ENCODE measurements around the gene OR5H1. TPM values are rescaled to one million over a fixed set of nuclear protein-coding genes. Genes with fewer than 3 reads are reported as not detected.

The OR5H1 gene
- total RNA-seq, 3 donors from 2014 or later, result not detected

GRCh38 chr3:98151241-98151640, 20.7 kb downstream of the OR5H1 start:
- Mint-ChIP-seq H3K4me3 (no peak overlapping the region), H3K9me3 (peaks cover 12% of the 10 kb centered on the region), H3K36me3 (ENCODE audit: insufficient read depth) (no peaks in the 10 kb centered on the region), H3K27me3 (ENCODE audit: low read depth) (no peaks in the 10 kb centered on the region), H3K4me1 (ENCODE audit: low read depth) (no peaks in the 10 kb centered on the region)
- DNase-seq (no peak), ATAC-seq (no peak)

GRCh38 chr3:98166396-98166795, 35.9 kb downstream of the OR5H1 start, which contains the start of gene OR5H15:
TSS of gene OR5H15 (plus strand) at chr3:98166696. CDS start at chr3:98168700, 2,004 bp downstream.
- Mint-ChIP-seq H3K36me3 (ENCODE audit: insufficient read depth) (no peaks in the 10 kb centered on the region), H3K4me1 (ENCODE audit: low read depth) (no peaks in the 10 kb centered on the region), H3K9me3 (no peaks in the 10 kb centered on the region), H3K4me3 (no peak within 1 kb of the TSS), H3K27me3 (ENCODE audit: low read depth) (peaks cover 2% of the 10 kb centered on the region)
- no peak for ATAC-seq
- DNase-seq, result no peak

- Mint-ChIP-seq H3K9me3 (no peaks in the 10 kb centered on the region), H3K4me3 (no peak overlapping the region), H3K27me3 (ENCODE audit: low read depth) (peaks cover 3% of the 10 kb centered on the region), H3K36me3 (ENCODE audit: insufficient read depth) (no peaks in the 10 kb centered on the region), H3K4me1 (ENCODE audit: low read depth) (peaks cover 4% of the 10 kb centered on the region)
- no peak for ATAC-seq
- DNase-seq, result no peak
These were observed 40.5 kb downstream of the OR5H1 start for GRCh38 chr3:98171071-98171470.

- Mint-ChIP-seq H3K4me3 (no peak overlapping the region), H3K27me3 (ENCODE audit: low read depth) (peaks cover 2% of the 10 kb centered on the region), H3K36me3 (ENCODE audit: insufficient read depth) (no peaks in the 10 kb centered on the region), H3K4me1 (ENCODE audit: low read depth) (peaks cover 4% of the 10 kb centered on the region), H3K9me3 (no peaks in the 10 kb centered on the region)
- no peak for ATAC-seq
- DNase-seq, result no peak
These were observed 42.1 kb downstream of the OR5H1 start for GRCh38 chr3:98172621-98173020.

- no peaks in the 10 kb centered on the region for H3K27me3 Mint-ChIP-seq (ENCODE audit: low read depth)
- DNase-seq, result no peak
- H3K4me1 Mint-ChIP-seq (ENCODE audit: low read depth), result no peaks in the 10 kb centered on the region
- no peaks in the 10 kb centered on the region for H3K9me3 Mint-ChIP-seq
- ATAC-seq, result no peak
- H3K4me3 Mint-ChIP-seq, result no peak overlapping the region
- H3K36me3 Mint-ChIP-seq (ENCODE audit: insufficient read depth), result no peaks in the 10 kb centered on the region
These were observed 49.9 kb downstream of the OR5H1 start for GRCh38 chr3:98180319-98180890.

GRCh38 chr3:98182196-98182595, 51.7 kb downstream of the OR5H1 start:
- no peaks in the 10 kb centered on the region for H3K4me1 Mint-ChIP-seq (ENCODE audit: low read depth)
- no peak for DNase-seq
- no peaks in the 10 kb centered on the region for H3K9me3 Mint-ChIP-seq
- H3K36me3 Mint-ChIP-seq (ENCODE audit: insufficient read depth), result no peaks in the 10 kb centered on the region
- ATAC-seq, result no peak
- H3K27me3 Mint-ChIP-seq (ENCODE audit: low read depth), result no peaks in the 10 kb centered on the region
- H3K4me3 Mint-ChIP-seq, result no peak overlapping the region

GRCh38 chr3:98185180-98185579, 54.7 kb downstream of the OR5H1 start:
- H3K36me3 Mint-ChIP-seq (ENCODE audit: insufficient read depth), result no peaks in the 10 kb centered on the region
- no peak overlapping the region for H3K4me3 Mint-ChIP-seq
- H3K27me3 Mint-ChIP-seq (ENCODE audit: low read depth), result no peaks in the 10 kb centered on the region
- H3K9me3 Mint-ChIP-seq, result no peaks in the 10 kb centered on the region
- no peaks in the 10 kb centered on the region for H3K4me1 Mint-ChIP-seq (ENCODE audit: low read depth)
- ATAC-seq (no peak), DNase-seq (no peak)

Other genes with a start within 250 kb of the OR5H1 start
- 10 to 100 TPM; 51.2 to 61.3 (median 56.3) TPM for gene RIOX2, start 158.3 kb upstream of the OR5H1 start, total RNA-seq
- not detected for gene GABRR3, start 95.4 kb upstream of the OR5H1 start, total RNA-seq
- not detected for gene OR5AC2, start 43.5 kb upstream of the OR5H1 start, total RNA-seq
- not detected for gene OR5H14, start 16.8 kb downstream of the OR5H1 start, total RNA-seq
- gene OR5H15, start 36.0 kb downstream of the OR5H1 start, total RNA-seq, result not detected
- gene OR5H6, start 133.5 kb downstream of the OR5H1 start, total RNA-seq, result not detected
- gene OR5H2, start 151.8 kb downstream of the OR5H1 start, total RNA-seq, result not detected
- gene OR5K4, start 223.1 kb downstream of the OR5H1 start, total RNA-seq, result not detected